ENCODE data around the gene ETV3. TPM values are rescaled to one million over a fixed set of nuclear protein-coding genes. Genes with fewer than 3 reads are reported as not detected.
"Not testable (repeated sequence)": the region's sequence is repeated elsewhere in the genome, so short reads cannot be mapped to it uniquely, and the experiment has no call there.

Gene ETV3
- total RNA-seq, 2 donors from 2014 or later = 9.0 to 12.0 TPM

DNA sequence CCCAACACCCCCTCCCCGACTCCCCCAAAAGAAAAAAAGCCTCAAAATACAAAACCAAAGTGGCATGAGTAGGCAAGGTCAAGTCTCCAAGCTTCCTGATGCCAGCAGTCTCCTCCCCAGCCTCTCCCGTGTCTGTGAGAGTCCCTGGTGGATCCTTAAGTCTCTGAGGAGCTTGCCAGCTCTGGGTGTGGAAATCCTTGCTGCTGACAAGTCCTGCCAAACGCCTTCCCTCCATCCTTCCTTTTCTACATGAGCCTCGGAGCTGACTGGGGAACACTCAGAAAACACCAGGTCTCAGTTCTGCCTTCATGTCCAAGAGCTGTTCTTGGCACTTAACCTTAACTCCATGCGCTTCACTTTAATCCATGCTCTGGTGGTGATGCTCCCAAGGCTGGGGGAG, 34.9 kb downstream of the ETV3 start:
- Histone ChIP-seq H3K4me1 (no peaks in the 10 kb centered on the region), H3K9me3 (no peaks in the 10 kb centered on the region), H3K4me3 (no peak overlapping the region), H3K36me3 (no peaks in the 10 kb centered on the region), H3K27ac (no peak overlapping the region), H3K27me3 (no peaks in the 10 kb centered on the region)
- no peak for DNase-seq (ENCODE audit: low spot score)
- TF ChIP-seq, protein P1, sequence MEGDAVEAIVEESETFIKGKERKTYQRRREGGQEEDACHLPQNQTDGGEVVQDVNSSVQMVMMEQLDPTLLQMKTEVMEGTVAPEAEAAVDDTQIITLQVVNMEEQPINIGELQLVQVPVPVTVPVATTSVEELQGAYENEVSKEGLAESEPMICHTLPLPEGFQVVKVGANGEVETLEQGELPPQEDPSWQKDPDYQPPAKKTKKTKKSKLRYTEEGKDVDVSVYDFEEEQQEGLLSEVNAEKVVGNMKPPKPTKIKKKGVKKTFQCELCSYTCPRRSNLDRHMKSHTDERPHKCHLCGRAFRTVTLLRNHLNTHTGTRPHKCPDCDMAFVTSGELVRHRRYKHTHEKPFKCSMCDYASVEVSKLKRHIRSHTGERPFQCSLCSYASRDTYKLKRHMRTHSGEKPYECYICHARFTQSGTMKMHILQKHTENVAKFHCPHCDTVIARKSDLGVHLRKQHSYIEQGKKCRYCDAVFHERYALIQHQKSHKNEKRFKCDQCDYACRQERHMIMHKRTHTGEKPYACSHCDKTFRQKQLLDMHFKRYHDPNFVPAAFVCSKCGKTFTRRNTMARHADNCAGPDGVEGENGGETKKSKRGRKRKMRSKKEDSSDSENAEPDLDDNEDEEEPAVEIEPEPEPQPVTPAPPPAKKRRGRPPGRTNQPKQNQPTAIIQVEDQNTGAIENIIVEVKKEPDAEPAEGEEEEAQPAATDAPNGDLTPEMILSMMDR (IDR thresholded peaks at IDR 0.05) = no peak

DNA sequence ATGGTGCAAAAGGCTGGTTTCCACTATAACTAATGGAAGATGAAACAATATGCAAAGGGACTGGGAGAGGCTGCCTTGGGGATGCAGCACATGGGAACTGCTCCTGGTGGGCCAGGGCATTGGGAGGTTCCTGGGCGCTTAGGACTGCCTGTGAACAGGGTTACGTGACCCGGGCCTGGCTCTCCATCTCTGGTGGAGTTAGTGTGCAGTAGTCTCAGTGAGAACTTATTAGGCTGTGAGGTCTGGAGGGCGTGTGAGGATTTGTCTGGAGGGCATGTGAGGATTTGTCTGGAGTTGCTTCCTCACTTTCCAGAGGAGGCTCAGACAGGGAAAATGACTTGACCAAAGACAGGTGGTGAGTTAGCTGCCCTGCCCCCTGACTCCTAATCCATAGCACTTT, 37.0 kb downstream of the ETV3 start:
- TF ChIP-seq, protein P1 (IDR thresholded peaks at IDR 0.05) = no peak
- Histone ChIP-seq H3K27me3 (no peaks in the 10 kb centered on the region), H3K9me3 (no peaks in the 10 kb centered on the region), H3K4me1 (no peaks in the 10 kb centered on the region), H3K27ac (no peak overlapping the region), H3K36me3 (no peaks in the 10 kb centered on the region), H3K4me3 (no peak overlapping the region)
- no peak for DNase-seq (ENCODE audit: low spot score)

DNA sequence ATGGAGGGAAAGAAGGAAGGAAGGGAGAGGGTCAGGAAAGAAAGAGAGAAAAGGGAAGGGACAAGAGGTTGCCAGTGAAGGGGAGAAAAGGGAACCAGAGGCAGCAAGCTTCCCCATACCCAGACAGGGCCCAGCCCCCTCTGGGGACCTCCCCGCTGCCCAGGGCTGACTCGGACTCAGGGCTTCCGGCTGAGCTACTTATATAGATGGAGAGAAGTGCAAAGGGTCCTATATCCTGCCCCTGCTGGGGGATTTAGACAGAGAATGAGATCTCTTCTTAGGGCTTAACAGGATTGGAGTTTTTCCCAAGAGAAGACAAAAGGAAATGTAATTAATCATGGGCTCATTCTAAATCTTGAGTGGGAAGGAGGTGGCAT, 38.6 kb downstream of the ETV3 start, which contains the start of gene ETV3L:
Gene ETV3L (minus strand): TSS at position 176 of the 377 bp plus-strand sequence. CDS start 285 bp downstream, outside the sequence.
- H3K4me3 ChIP-seq = no peak within 1 kb of the TSS
- no peaks in the 10 kb centered on the region for H3K27me3 ChIP-seq
- H3K36me3 ChIP-seq = no peaks in the 10 kb centered on the region
- no peak for DNase-seq (ENCODE audit: low spot score)
- TF ChIP-seq, protein P1 (IDR thresholded peaks at IDR 0.05) = no peak
- no peak within 1 kb of the TSS for H3K27ac ChIP-seq
- H3K4me1 ChIP-seq = no peaks in the 10 kb centered on the region
- no peaks in the 10 kb centered on the region for H3K9me3 ChIP-seq

DNA sequence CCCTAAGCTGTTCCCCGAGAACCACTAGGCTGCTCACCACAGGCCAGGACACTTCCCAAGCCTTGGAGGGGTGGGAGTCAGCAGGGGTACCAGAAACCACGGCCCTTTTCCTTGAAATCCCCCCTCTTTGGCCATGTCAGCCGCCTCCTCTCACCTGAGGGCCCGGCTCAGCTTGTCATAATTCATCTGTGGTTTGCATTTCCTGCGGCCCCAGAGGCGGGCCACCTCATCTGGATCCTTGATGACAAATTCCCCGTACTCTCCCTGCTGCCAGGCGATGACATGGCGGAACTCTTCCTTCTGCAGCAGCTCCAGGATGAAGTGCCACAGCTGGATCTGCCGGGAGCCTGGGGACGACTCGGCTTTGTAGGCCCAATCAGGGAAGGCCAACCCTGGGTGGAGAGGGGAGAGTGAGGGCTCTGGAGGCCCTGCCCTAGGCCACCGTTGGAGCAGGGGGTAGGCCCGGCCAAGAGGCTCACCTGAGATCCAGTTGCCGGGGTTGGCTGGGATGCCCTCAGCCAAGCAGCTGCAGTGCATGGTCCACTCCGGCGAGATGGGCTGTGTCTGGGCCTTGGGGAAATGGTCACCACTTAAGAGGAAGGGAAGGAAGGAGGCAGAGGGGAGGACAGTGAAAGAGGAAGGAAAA, 39.1 kb downstream of the ETV3 start:
- H3K36me3 ChIP-seq; H3K4me1 ChIP-seq; H3K27me3 ChIP-seq; DNase-seq (ENCODE audit: low spot score); H3K4me3 ChIP-seq; H3K9me3 ChIP-seq; H3K27ac ChIP-seq: not testable (repeated sequence)

DNA sequence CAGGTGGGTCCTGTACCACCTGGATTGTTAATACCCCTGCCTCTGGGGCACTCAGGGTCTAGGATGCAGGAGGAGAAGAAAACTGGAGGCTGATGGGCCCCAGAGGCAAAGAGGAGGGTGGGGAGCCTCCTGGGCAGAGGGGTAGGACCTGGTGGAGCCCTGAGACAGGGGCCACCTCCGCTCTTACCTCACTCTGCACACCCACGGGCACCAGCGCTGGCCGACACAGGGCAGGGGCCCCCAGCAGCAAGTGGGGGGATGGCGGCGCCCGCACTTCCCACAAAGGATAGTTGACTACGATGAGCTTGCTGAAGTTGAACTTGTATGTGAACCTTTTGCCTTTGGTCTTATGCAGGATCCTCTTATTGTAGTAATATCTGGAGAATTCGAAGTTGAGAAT, 39.7 kb downstream of the ETV3 start:
- H3K27me3 ChIP-seq = no peaks in the 10 kb centered on the region
- no peak overlapping the region for H3K4me3 ChIP-seq
- no peaks in the 10 kb centered on the region for H3K9me3 ChIP-seq
- TF ChIP-seq, protein P1 (IDR thresholded peaks at IDR 0.05) = no peak
- H3K36me3 ChIP-seq = no peaks in the 10 kb centered on the region
- H3K27ac ChIP-seq = no peak overlapping the region
- no peak for DNase-seq (ENCODE audit: low spot score)
- no peaks in the 10 kb centered on the region for H3K4me1 ChIP-seq

DNA sequence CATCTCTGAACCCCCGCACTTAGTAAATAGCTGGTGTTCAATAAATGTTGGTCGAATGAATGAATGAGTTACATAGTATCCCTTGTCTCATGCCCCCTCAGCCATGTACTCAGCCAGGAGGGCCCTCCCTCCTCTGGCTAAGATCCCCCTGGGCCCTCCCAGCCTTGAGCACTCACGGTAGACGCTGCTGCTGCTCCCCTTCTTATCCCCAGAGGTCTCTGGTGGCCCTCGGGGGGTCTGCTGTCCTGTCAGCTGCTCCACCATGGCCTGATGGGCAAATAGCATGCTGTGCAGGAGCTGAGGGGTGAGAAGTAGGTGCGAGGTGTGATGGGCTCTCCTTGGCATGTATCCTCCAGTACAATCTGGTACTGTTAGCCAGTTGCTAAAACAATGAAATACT, 40.5 kb downstream of the ETV3 start:
- peaks cover 0 to 7% of the 10 kb centered on the region in 2 donors for H3K4me1 ChIP-seq
- TF ChIP-seq, protein P1 (IDR thresholded peaks at IDR 0.05) = no peak
- H3K36me3 ChIP-seq = no peaks in the 10 kb centered on the region
- H3K27ac ChIP-seq = no peak overlapping the region
- H3K27me3 ChIP-seq = no peaks in the 10 kb centered on the region
- DNase-seq (ENCODE audit: low spot score) = no peak
- H3K9me3 ChIP-seq = no peaks in the 10 kb centered on the region
- no peak overlapping the region for H3K4me3 ChIP-seq

All from right atrium auricular region (tissue), 2 donors.